ENCODE results near the gene RALGAPA1.

DNA sequence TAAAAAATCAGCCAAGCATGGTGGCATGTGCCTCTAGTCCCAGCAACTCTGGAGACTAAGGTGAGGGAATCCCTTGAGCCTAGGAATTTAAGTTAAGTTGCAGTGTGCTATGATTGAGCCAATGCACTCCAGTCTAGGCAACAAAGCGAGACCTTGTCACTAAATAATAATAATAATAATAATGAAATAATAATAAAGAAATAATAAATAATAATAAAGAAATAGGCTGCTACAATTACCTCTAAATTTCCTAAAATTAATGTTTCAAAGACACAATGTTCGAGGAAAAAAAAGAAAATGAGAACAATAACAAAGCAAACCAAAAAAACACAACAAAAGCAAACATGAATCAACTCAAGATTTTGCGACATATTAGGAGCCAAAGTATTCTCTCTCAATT lies 29.7 kb downstream of the RALGAPA1 start:
- TF ChIP-seq, protein P1, sequence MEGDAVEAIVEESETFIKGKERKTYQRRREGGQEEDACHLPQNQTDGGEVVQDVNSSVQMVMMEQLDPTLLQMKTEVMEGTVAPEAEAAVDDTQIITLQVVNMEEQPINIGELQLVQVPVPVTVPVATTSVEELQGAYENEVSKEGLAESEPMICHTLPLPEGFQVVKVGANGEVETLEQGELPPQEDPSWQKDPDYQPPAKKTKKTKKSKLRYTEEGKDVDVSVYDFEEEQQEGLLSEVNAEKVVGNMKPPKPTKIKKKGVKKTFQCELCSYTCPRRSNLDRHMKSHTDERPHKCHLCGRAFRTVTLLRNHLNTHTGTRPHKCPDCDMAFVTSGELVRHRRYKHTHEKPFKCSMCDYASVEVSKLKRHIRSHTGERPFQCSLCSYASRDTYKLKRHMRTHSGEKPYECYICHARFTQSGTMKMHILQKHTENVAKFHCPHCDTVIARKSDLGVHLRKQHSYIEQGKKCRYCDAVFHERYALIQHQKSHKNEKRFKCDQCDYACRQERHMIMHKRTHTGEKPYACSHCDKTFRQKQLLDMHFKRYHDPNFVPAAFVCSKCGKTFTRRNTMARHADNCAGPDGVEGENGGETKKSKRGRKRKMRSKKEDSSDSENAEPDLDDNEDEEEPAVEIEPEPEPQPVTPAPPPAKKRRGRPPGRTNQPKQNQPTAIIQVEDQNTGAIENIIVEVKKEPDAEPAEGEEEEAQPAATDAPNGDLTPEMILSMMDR (IDR thresholded peaks at IDR 0.05; ENCODE audit: poor library complexity, severe bottlenecking), result no peak
- TF ChIP-seq POLR2AphosphoS5 (IDR thresholded peaks at IDR 0.05) (no peak), EP300 (conservative IDR thresholded peaks at IDR 0.05; ENCODE audit: poor library complexity, severe bottlenecking) (no peak), EZH2 (IDR thresholded peaks at IDR 0.05; ENCODE audit: borderline replicate concordance, insufficient read depth, low read length, poor library complexity, severe bottlenecking) (no peak)

Measured in neural cell (in vitro differentiated cells).